CD4-positive, alpha-beta memory T cell (primary cell): Measurements from ENCODE around the gene UTS2R. TPM values are rescaled to one million over a fixed set of nuclear protein-coding genes. Genes with fewer than 3 reads are reported as not detected.

ENCODE experiments used
- CTCF ChIA-PET: fragments of 350-600 bp; sonication (Branson Sonifier 250); formaldehyde crosslinking; loops from one replicate; lab custom pipeline; 2021; ENCODE audit warnings: inconsistent platforms; ENCODE audit not compliant: partially characterized antibody; lab: Charles Lee
- POLR2A ChIA-PET: fragments of 350-600 bp; sonication (Branson Sonifier 250); formaldehyde crosslinking; loops from one replicate; lab custom pipeline; 2021; ENCODE audit not compliant: partially characterized antibody; lab: Charles Lee
- DNase-seq, 5 donors: peaks; one replicate each; pipeline versions ENCODE4 v3.0.0 to v3.0.0-alpha.2; 2020 to 2022; ENCODE audit warnings: mixed read lengths in 1 of 5
- H3K27ac ChIP-seq: one replicate; pipeline ENCODE4 v1.7.0; 2013; ENCODE audit warnings: low read depth, low read length
- H3K27me3 ChIP-seq: 2 replicates; pipeline ENCODE4 v1.7.0; 2013; ENCODE audit warnings: mild to moderate bottlenecking, low read length, moderate library complexity; ENCODE audit not compliant: insufficient read depth
- H3K36me3 ChIP-seq: 2 replicates; pipeline ENCODE4 v1.7.0; 2013; ENCODE audit warnings: mild to moderate bottlenecking, low read length, moderate library complexity; ENCODE audit not compliant: insufficient read depth
- H3K4me1 ChIP-seq: 2 replicates; pipeline ENCODE4 v1.7.0; 2013; ENCODE audit warnings: mild to moderate bottlenecking, low read length, moderate library complexity; ENCODE audit not compliant: insufficient read depth
- H3K4me3 ChIP-seq, 2 donors: one replicate each; pipeline ENCODE4 v1.7.0; 2013; ENCODE audit warnings: low read length in 2 of 2, mild to moderate bottlenecking in 1 of 2
- H3K9me3 ChIP-seq, 2 donors: one replicate each; pipeline ENCODE4 v1.7.0; 2013; ENCODE audit warnings: low read length in 2 of 2, control low read depth in 1 of 2; ENCODE audit not compliant: control insufficient read depth in 1 of 2
- H3K27ac Mint-ChIP-seq, 7 donors: one replicate each; pipeline ENCODE4 v1.8.0; 2020 to 2021; ENCODE audit warnings: mixed read lengths in 7 of 7, mild to moderate bottlenecking in 6 of 7, inconsistent platforms in 3 of 7, moderate library complexity in 3 of 7
- H3K27me3 Mint-ChIP-seq, 2 donors: one replicate each; pipeline ENCODE4 v1.8.0; 2020 to 2021; ENCODE audit warnings: mixed read lengths in 2 of 2
- H3K36me3 Mint-ChIP-seq, 2 donors: one replicate each; pipeline ENCODE4 v1.8.0; 2020 to 2021; ENCODE audit warnings: mixed read lengths in 2 of 2, inconsistent platforms in 1 of 2, mild to moderate bottlenecking in 1 of 2
- H3K4me1 Mint-ChIP-seq, 4 donors: one replicate each; pipeline ENCODE4 v1.8.0; 2020 to 2021; ENCODE audit warnings: mixed read lengths in 4 of 4, mild to moderate bottlenecking in 1 of 4
- H3K4me3 Mint-ChIP-seq, 8 donors: one replicate each; pipeline ENCODE4 v1.8.0; 2020 to 2021; ENCODE audit warnings: mixed read lengths in 8 of 8, mild to moderate bottlenecking in 7 of 8, moderate library complexity in 6 of 8, inconsistent platforms in 3 of 8
- H3K9me3 Mint-ChIP-seq, 8 donors: one replicate each; pipeline ENCODE4 v1.8.0; 2020 to 2021; ENCODE audit warnings: mixed read lengths in 8 of 8, mild to moderate bottlenecking in 5 of 8, inconsistent platforms in 3 of 8, moderate library complexity in 1 of 8
- intact Hi-C: fragments of 100-400 bp; cut with micrococcal nuclease; formaldehyde crosslinking; loops from one replicate; pipeline ENCODE4 v1.15.1; 2023
- polyA plus RNA-seq, 2 donors: library from polyadenylated mRNA; unstranded; fragments of 300-500 nt; fragmentation: Illumina TruSeq; gene quantifications; one replicate each; pipeline ENCODE4 v1.2.3, GENCODE V29; 2021
- total RNA-seq, 2 experiments: library from RNA; stranded (reverse); gene quantifications; one replicate each; pipeline ENCODE4 v1.2.3, GENCODE V29; 2021

Gene UTS2R
- total and polyA plus RNA-seq, 4 experiments from 2014 or later, result not detected

GRCh38 chr17:82350182-82351030 lies 21.2 kb upstream of the UTS2R start:
- H3K4me3 Mint-ChIP-seq, result no peak overlapping the region
- peaks cover 0 to 13% (median 8%) of the 10 kb centered on the region in 4 donors for H3K4me1 Mint-ChIP-seq
- peaks cover 2 to 9% of the 10 kb centered on the region in 2 donors for H3K27me3 Mint-ChIP-seq
- no peaks in the 10 kb centered on the region for H3K36me3 ChIP-seq
- no peaks in the 10 kb centered on the region for H3K27me3 ChIP-seq
- CTCF ChIA-PET, result interaction anchor here (0.9 to 5.4 kb wide), 15 partner anchors 12 to 203 kb away, joined by 3 to 52 read pairs (median 3); partner anchors contain the start of gene SECTM1
- no peaks in the 10 kb centered on the region for H3K9me3 ChIP-seq
- no peak overlapping the region for H3K4me3 ChIP-seq
- no peak overlapping the region for H3K27ac ChIP-seq
- POLR2A ChIA-PET, result no interaction called here
- no peaks in the 10 kb centered on the region for H3K36me3 Mint-ChIP-seq
- no peak overlapping the region for H3K27ac Mint-ChIP-seq
- DNase-seq, result peak in 1 of 5 donors; percentile 27
- no peaks in the 10 kb centered on the region for H3K9me3 Mint-ChIP-seq
- H3K4me1 ChIP-seq, result peaks cover 6% of the 10 kb centered on the region
- intact Hi-C loops, result loop anchor here (1.0 to 10.0 kb wide), 4 partner anchors 64 to 424 kb away; no protein-coding TSS in a partner anchor

DNA sequence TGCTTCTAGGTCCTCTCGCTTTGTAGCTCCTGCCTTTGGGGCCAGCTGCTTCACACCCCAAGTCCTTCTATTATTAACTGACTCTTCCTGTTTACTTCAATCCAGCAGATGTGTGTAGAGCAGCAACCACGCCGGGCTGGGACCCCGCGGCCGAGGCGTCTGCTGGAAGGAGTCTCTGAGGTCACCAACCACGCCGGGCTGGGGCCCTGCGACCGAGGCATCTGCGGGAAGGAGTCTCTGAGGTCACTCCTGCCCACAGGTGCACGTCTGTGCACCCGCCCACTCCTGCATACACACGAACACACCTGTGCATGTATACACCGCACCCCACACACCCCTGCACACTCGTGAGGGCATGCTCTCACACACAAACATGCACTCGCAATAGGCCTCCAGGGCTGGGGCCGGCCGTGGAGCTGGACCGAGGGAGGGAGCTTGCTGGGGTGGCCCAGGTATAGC lies 20.3 kb upstream of the UTS2R start:
- H3K9me3 Mint-ChIP-seq, result no peaks in the 10 kb centered on the region

GRCh38 chr17:82351713-82352488 lies 19.7 kb upstream of the UTS2R start:
- no peaks in the 10 kb centered on the region for H3K9me3 Mint-ChIP-seq
- H3K4me1 ChIP-seq, result no peaks in the 10 kb centered on the region
- H3K27ac Mint-ChIP-seq, result peak overlapping the region in 1 of 7 donors; percentile 83
- intact Hi-C loops, result loop anchor here (1.0 to 10.0 kb wide), 5 partner anchors 62 to 423 kb away; no protein-coding TSS in a partner anchor
- no peaks in the 10 kb centered on the region for H3K36me3 ChIP-seq
- no peaks in the 10 kb centered on the region for H3K36me3 Mint-ChIP-seq
- H3K4me3 Mint-ChIP-seq, result no peak overlapping the region
- H3K9me3 ChIP-seq, result no peaks in the 10 kb centered on the region
- DNase-seq, result peak; percentile 77 to 81 (median 79)
- H3K4me3 ChIP-seq, result no peak overlapping the region
- no peak overlapping the region for H3K27ac ChIP-seq
- ChIA-PET POLR2A (no interaction called here), CTCF (interaction anchor here (0.9 to 5.4 kb wide), 15 partner anchors 10 to 203 kb away, joined by 3 to 52 read pairs (median 4); partner anchors contain the start of gene SECTM1)
- peaks cover 2 to 10% of the 10 kb centered on the region in 2 donors for H3K27me3 Mint-ChIP-seq
- H3K27me3 ChIP-seq, result no peaks in the 10 kb centered on the region
- H3K4me1 Mint-ChIP-seq, result peaks cover 0 to 6% (median 4%) of the 10 kb centered on the region in 4 donors

More for the DNA sequence above, 20.3 kb upstream of the UTS2R start:
- H3K27ac Mint-ChIP-seq, result peak overlapping the region in 1 of 7 donors; percentile 83
- Histone ChIP-seq H3K27me3 (no peaks in the 10 kb centered on the region), H3K36me3 (no peaks in the 10 kb centered on the region), H3K4me1 (peaks cover 6% of the 10 kb centered on the region), H3K9me3 (no peaks in the 10 kb centered on the region), H3K27ac (no peak overlapping the region), H3K4me3 (no peak overlapping the region)
- DNase-seq, result no peak
- intact Hi-C loops, result loop anchor here (1.0 to 10.0 kb wide), 4 partner anchors 63 to 424 kb away; no protein-coding TSS in a partner anchor
- POLR2A ChIA-PET, result no interaction called here
- H3K27me3 Mint-ChIP-seq, result peaks cover 2 to 10% of the 10 kb centered on the region in 2 donors
- peaks cover 0 to 12% (median 8%) of the 10 kb centered on the region in 4 donors for H3K4me1 Mint-ChIP-seq
- CTCF ChIA-PET, result interaction anchor here (0.9 to 5.4 kb wide), 11 partner anchors 11 to 202 kb away, joined by 3 to 52 read pairs (median 4); no protein-coding TSS in a partner anchor
- no peaks in the 10 kb centered on the region for H3K36me3 Mint-ChIP-seq
- no peak overlapping the region for H3K4me3 Mint-ChIP-seq

DNA sequence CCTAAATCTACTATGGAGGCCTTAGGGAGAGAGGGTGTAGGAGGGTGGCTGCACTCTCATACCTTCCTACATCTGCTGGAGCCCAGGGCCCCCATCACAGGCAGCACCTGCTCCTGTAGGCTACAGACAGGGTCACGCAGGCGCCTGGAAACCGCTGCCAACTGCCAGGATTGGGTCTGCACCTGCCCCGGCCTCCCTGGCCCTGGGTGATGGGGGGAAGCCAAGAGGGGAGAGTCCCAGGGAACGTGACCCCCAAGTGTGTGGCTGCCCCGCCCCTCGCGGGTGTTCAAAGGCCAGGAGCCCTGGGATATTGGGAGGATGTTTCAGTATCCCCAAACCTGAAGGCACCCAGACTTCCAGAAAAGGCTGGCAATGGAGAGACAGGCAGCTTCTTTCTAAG lies 18.1 kb upstream of the UTS2R start:
- H3K27ac ChIP-seq, result no peak overlapping the region
- H3K27me3 Mint-ChIP-seq, result peaks cover 4 to 13% of the 10 kb centered on the region in 2 donors
- no peaks in the 10 kb centered on the region for H3K36me3 Mint-ChIP-seq
- no peaks in the 10 kb centered on the region for H3K9me3 ChIP-seq
- no peak for DNase-seq
- intact Hi-C loops, result loop anchor here (10.0 kb wide), 1 partner anchor 421 kb away; no protein-coding TSS in a partner anchor
- H3K9me3 Mint-ChIP-seq, result no peaks in the 10 kb centered on the region
- CTCF ChIA-PET, result interaction anchor here (2.0 to 5.4 kb wide), 2 partner anchors 61 to 201 kb away, joined by 9 to 52 read pairs; no protein-coding TSS in a partner anchor
- no peak overlapping the region for H3K4me3 Mint-ChIP-seq
- no peaks in the 10 kb centered on the region for H3K36me3 ChIP-seq
- H3K4me1 ChIP-seq, result no peaks in the 10 kb centered on the region
- POLR2A ChIA-PET, result no interaction called here
- H3K4me3 ChIP-seq, result no peak overlapping the region
- H3K4me1 Mint-ChIP-seq, result peaks cover 3 to 10% (median 6%) of the 10 kb centered on the region in 4 donors
- no peak overlapping the region for H3K27ac Mint-ChIP-seq
- no peaks in the 10 kb centered on the region for H3K27me3 ChIP-seq

- Histone ChIP-seq H3K27me3 (no peaks in the 10 kb centered on the region), H3K4me1 (peaks cover 7% of the 10 kb centered on the region), H3K27ac (no peak overlapping the region), H3K4me3 (no peak overlapping the region), H3K36me3 (no peaks in the 10 kb centered on the region), H3K9me3 (no peaks in the 10 kb centered on the region)
- intact Hi-C loops, result loop anchor here (10.0 kb wide), 1 partner anchor 420 kb away; no protein-coding TSS in a partner anchor
- Mint-ChIP-seq H3K36me3 (no peaks in the 10 kb centered on the region), H3K27me3 (peaks cover 6 to 11% of the 10 kb centered on the region in 2 donors), H3K4me3 (no peak overlapping the region), H3K27ac (no peak overlapping the region), H3K4me1 (peaks cover 4 to 14% (median 9%) of the 10 kb centered on the region in 4 donors), H3K9me3 (no peaks in the 10 kb centered on the region)
- DNase-seq, result no peak
- CTCF ChIA-PET, result no interaction called here
- POLR2A ChIA-PET, result no interaction called here
Measured at GRCh38 chr17:82354804-82355308, 16.7 kb upstream of the UTS2R start.

- no peaks in the 10 kb centered on the region for H3K9me3 ChIP-seq
- H3K27me3 ChIP-seq, result no peaks in the 10 kb centered on the region
- H3K4me3 ChIP-seq, result no peak overlapping the region
- Mint-ChIP-seq H3K4me3 (no peak overlapping the region), H3K36me3 (no peaks in the 10 kb centered on the region), H3K27ac (peak overlapping the region in 1 of 7 donors; percentile 57), H3K9me3 (no peaks in the 10 kb centered on the region), H3K27me3 (peaks cover 6 to 11% of the 10 kb centered on the region in 2 donors), H3K4me1 (peaks cover 4 to 14% (median 9%) of the 10 kb centered on the region in 4 donors)
- peaks cover 7% of the 10 kb centered on the region for H3K4me1 ChIP-seq
- no peaks in the 10 kb centered on the region for H3K36me3 ChIP-seq
- no peak overlapping the region for H3K27ac ChIP-seq
- ChIA-PET CTCF (interaction anchor here (0.7 to 1.0 kb wide), 2 partner anchors 172 to 196 kb away, joined by 3 read pairs; no protein-coding TSS in a partner anchor), POLR2A (no interaction called here)
- no peak for DNase-seq
- intact Hi-C loops, result loop anchor here (10.0 kb wide), 1 partner anchor 419 kb away; no protein-coding TSS in a partner anchor
Measured at GRCh38 chr17:82355770-82356427, 15.7 kb upstream of the UTS2R start.
